Daoy (cell line): ENCODE results near the gene ILK. TPM values are rescaled to one million over a fixed set of nuclear protein-coding genes. Genes with fewer than 3 reads are reported as not detected.

Source experiments
- DNase-seq: peaks from one replicate; pipeline ENCODE4 v3.0.0-alpha.2; 2015; ENCODE audit warnings: low read depth
- total RNA-seq: library from RNA; depleted of rRNA; stranded (reverse); fragments of >200 nt; shearing (Covaris generic); gene quantifications from 2 replicates; pipeline ENCODE4 v1.2.3, GENCODE V29; 2014; rRNA removed

The ILK gene
- 120 and 140 TPM in 2 replicates for total RNA-seq

DNA sequence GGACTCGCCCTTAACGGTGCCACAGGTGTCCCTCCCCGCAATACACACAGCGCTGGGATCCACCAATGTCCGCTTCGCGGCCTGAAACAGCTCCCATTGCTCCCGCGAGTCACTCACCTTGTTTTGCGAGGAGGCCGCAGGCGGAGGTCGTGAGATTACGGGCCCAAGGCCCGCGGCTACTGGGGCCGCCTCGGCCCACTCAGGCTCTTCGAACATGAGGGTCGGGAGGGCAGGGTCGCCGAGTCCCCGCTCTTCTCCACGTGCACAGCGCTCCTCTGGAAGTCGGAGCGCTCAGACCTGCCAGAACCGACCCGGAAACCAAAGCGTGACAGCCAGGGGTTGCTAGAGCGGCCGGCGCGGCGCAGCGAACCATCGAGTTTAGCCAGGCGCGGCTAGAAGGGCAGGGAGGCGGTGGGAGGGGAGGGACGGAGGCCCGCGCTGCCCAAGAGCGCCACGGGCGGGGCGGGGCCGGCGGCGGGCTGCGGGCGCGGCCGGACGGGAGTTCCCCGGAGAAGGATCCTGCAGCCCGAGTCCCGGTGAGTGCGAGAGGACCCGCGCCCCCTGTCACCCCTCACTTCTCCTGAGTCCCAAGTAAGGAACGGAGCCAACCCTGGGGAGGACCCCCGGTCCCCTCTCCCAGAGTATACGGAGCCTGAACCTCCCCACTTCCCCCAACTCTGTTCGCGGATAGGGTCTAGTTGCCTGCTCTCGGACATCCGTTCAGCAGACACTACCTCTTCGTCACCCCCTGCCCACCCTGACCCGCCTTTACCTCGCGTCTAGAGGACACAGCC is at the start of gene ILK, which contains the start of gene RRP8:
ILK (plus strand) TSS at position 488 of the 794 bp plus-strand sequence. CDS start 498 bp downstream, outside the sequence.
RRP8 (minus strand) TSS at position 330 of the 794 bp plus-strand sequence; CDS start at position 216, 114 bp downstream.
- DNase-seq: peak; percentile 95

DNA sequence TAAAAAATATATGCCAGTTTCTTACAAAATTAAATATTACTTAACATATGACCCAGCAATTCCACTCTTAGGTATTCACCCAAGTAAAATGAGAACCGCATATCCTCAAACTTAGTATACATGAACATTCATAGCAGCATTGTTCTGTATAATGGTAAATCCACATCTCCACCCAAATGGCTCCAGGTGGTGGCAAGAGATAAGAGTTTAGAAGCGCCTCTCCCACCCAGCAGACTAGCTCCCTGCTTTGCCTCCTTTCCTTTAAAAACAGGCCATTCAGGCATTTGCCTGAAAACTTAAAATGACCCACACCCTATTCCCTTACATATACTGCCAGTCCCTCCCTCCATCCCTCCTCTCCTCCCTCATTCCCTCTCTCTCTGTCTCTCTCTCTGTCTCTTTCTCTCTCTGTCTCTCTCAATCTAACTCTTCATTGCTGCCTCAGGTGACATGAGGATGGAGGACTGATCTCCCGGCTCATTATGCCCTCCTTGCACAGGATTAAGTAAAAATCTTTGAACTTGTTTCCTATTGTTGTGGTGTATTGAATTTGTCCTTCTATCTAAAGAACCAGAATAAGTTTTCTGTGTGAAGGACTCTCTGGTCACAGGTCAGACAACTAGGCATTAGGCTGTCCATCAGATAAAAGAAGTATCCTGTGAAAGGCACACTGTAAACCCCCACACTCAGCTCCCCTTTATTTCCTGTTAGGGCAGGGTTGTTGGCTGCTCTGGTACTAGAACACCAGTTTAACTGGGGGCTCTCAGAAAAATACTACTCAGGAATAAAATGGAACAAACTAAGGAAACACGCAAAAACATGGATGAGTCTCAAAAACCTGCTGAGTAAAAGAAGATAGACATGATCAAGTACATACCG is 48.5 kb upstream of the ILK start:
- no peak for DNase-seq

DNA sequence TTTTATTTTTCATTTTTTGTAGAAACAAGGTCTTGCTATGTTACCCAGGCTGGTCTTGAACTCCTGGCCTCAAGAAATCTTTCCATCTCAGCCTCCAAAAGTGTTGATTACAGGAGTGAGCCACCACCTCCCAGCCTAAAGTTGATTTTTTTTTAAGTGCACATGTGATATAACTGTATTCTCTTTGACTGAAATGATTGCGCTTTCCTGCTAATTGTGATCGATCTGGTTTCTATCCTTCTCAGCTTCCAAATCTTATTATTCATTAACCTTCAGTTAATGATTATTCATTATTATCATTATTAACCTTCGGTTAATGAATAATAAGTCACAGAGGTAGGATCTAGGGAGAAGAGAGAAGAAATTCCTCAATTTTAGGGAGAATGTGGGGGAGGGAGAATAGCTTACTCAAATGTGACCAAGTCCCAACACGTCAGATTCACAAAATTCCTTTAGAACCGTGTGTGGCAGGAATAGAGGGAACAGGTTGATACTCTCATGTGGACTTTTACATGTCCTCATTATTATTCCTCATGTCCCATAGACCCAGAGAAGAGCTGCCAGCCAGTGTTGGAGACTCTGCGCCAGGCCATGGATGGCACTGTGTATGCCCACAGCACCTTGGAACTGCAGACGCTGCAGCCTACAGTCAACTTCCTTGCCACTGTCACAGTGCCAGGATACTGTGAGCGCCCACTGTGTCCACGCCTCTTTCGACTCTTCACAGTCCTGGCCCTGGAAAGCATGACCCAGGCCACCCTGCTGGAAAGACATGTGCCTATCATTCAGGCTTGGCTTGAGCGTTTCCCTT is 47.2 kb upstream of the ILK start:
- DNase-seq: no peak

DNA sequence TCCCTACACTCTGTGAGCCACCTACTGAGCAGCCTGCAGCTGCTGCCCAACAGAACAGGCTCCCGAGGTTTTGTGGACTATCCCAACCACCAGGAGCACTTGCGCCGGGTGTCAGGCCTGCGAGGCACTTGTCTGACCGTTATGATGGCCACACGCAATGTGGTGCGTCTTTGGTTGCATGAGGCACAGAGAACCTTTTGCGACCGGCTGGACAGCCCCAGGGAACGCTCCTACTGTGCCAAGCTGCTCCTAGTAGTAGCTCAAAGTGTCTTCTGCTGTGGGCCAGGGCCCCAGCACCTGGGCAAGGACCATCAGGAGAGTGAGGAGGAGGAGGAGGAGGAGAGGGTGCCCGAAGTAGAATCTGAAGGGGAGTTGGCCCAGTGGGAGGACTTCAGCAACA is 46.5 kb upstream of the ILK start:
- DNase-seq: no peak

DNA sequence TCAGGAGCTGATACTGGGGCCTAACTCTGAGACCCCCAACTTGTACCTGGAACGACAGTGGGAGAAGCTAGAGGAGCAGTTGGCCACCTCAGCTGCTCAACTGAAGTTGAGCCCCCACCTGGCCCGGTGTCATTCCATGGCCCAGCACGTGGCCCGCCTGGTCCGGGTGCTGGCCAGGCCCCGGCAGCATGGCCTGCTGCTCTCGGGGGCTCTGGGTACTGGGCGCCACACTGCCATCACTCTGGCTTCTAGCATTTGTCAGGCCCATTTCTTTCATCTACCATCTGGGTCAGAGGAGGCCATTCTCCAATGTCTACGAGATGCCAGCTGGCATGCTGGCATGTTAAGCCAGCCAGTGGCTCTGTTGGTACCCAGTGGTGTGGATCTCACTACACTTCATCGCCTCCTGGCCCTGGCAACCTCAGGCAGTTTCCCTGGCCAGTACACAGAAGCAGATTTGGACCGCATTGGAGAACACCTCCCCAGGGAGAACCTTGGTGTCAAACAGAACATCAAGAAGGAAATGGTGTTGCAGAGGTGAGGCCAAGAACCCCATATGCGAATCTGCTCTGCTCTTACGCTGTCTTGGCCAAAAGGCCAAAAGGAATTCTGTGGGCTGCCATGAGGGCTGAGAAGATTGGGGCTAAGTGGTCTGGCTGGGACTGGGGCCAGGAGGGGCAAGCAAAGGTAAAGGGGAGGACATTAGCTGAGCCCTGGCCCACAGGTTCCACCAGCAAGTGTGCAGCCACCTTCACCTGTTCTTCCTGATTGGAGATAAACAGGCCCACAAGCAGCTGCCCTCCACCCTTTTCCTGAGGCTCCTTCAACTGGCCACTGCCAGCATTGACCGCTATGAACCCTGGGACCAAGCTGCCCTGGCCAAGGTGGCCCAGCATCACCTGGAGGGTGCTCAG is 45.6 kb upstream of the ILK start:
- DNase-seq: no peak

DNA sequence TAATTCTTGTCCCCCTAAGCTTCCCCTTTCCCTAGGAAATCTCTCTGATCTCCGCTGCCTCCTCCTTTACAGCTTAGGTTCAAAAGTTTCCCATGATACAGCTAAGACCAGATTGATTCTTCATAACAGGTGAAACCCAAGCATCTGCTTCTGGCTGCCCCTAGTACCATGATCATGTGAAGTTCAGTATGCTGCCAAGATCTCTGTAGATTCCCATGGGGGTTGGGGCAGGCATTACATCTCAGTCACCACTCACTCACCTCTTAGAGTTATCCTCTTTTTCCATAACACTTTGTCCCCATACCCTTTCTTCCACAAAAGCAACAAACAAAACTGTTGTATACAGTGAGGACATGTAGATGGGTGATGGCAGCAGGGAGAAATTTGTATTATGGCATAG is 44.2 kb upstream of the ILK start:
- DNase-seq: no peak

DNA sequence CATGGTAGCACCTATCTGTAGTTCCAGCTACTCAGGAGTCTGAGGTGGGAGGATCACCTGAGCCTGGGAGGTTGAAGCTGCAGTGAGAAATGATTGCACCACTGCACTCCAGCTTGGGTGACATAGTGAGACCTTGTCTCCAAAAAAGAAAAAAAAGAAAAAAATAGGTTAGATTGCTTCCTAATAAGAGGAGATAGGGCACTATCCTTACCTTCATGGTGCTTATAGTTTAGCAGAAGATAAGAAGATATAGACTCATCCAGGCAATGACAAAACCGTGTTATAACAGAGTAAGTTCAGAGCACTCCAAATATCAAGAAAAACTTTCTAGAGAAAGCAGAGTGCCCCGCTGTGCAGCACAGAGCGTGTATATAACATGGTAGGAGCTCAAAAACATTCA is 42.3 kb upstream of the ILK start:
- no peak for DNase-seq

DNA sequence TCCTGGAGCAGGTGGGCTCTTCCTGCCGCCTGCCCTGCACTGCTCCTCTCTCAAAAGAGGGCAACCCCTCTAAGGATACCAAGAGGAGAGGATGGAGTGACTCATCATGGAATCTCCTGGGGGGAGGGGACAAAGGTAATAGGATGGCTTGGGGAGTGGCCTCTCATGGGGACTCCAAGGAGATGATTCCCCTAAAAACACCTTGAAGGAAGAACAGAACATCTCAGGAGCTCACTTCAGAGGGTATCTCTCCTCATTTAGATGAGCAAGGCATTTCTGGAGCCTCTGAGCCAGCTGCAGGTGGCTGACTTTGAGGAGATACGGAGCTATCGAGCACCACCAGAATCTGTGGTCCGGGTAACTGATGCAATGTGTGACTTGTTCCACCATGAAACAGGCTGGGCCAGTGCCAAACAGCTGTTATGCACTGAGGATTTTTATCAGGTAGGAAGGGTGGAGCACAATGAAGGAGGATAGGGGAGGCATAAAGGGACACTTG is 40.4 kb upstream of the ILK start:
- DNase-seq: no peak

DNA sequence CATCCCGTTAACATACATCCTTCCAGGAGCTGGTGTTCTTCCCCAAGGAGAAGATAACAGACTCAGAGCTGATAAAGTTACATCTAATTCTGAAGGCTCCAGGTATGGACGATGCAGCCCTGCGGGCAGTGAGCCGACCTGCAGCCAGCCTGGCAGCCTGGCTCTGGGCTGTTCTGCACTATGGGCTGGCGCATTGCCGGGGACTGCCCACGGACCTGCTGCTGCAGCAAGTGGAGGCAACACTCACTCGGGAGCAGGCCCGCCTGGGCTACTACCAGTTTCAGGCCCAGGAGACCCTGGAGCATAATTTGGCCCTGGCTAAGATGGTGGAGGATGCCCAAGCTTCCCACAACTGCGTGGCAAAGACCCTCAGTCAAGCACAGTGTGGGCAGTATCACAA is 39.9 kb upstream of the ILK start:
- DNase-seq: no peak

DNA sequence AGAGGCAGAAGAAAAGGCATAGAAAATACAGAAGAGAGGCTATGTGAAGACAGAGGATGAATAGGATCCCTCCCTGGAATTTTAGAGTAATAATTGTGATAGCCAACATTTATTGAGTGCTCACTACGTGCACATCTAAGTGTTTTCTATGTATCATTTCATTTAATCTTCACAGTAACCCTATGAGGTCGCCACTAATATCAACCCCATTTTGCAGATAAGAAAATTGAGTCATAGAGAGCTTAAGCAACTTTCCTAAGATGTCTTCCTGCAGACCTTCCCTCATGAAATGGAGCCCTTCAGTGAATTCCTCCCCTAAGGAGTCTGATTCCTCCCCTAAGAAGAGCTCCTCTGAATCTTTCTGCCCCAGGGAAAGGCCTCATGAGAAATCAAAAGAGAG is 38.2 kb upstream of the ILK start:
- no peak for DNase-seq

DNA sequence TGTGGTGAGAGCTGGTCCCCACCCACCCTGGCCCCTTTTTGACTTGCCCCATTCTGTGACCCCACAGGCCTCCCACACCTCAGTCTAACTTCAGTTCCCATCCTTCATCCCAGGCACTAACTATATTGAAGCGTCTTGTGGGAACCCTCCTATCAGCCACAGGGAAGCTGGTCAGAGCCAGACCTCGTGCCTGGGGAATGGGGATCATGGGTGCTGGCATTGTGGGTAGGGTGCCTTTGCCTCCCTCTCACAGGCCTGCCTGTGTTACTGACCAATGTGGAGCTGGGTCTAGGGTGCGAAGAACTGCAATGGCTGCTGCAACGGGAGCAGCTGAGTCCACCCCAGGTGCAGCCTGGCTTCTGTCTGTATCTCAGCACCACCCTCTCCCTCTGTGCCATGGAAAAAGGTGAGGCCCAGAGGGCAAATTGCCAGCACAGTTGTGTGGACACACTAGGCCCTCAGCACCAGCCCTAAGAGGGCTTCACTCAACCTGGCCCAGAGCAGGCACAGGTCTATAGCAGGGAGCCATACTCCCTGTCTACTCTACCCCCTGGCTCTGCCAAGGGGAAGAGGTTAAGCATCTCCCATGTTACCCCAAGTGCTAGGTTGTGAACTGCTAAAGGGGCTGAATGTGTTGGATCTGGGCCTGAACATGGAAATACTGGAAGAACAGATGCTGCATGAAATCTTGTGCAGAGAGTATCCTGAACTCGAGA is 37.4 kb upstream of the ILK start:
- no peak for DNase-seq

DNA sequence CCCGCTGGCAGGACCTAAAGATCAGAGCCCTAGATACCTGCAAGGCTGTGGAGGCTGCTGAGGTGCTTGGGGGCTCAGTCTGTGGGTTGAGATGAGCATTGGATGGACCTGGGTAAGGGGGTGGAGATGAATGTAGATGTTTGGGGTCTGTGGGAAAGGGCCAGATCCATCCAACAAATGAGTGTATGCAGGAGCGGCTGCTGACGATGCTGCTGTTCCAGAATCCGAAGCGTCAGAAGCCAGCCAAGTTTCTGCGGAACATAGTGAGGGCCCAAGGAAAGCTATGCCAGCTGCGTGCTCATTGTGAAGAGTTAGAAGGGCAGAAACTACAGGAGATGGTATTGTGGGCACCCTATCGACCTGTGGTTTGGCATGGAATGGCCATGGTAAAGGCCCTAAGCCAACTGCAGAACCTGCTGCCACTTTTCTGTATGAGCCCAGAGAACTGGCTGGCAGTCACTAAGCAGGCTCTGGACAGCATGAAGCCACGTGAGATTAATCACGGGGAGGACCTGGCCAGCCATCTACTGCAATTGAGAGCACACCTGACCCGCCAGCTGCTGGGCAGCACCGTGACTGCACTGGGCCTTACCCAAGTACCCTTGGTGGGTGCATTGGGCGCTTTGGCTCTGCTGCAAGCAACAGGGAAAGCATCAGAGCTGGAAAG is 36.7 kb upstream of the ILK start:
- no peak for DNase-seq

DNA sequence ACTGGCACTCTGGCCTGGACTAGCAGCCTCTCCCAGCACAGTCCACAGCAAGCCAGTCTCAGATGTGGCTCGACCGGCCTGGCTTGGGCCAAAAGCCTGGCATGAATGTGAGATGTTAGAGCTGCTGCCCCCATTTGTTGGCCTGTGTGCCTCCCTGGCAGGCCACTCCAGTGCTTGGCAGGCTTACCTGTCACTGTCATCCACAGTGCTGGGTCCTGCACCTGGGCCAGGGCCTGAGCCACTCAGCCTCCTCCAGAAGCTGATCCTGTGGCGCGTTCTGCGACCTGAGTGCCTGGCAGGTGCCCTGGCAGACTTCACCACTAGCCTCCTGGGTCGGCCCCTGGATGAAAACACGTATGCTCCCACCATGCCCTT is 36.2 kb upstream of the ILK start:
- DNase-seq: no peak

DNA sequence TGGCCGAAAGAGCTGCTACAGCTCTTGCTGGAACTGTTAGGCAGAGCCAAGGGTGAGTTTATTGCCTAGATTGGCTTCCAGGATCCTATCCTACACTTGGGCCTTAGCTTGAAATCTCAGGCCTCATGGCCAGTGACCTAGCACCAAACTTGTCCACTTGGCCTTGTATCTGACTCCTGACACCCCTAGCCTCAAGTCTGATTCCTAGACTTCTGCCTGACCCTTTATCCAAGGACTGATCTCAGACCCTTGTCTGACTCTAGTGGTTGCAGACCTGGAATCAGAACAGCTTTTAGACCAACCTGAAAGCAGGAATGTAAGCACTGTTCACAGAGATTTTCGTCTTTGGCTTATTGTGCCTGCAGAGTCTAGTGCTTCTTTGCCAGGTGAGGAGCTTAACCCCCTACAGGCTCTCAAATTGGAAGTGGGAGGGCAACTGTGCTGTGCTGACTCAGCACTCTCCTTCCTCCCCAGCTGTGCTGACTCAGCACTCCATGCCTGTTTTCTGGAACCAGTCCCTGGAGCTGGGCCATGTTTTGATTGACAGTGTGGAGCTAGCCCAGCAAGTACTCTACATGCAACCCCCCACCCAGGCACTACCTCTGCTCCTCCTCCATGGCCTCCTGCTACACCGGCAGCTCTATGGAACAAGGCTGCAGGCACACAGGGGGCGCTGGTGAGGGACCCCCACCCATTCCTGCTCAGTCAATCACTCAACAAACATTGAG is 35.2 kb upstream of the ILK start:
- peak; percentile 39 for DNase-seq

DNA sequence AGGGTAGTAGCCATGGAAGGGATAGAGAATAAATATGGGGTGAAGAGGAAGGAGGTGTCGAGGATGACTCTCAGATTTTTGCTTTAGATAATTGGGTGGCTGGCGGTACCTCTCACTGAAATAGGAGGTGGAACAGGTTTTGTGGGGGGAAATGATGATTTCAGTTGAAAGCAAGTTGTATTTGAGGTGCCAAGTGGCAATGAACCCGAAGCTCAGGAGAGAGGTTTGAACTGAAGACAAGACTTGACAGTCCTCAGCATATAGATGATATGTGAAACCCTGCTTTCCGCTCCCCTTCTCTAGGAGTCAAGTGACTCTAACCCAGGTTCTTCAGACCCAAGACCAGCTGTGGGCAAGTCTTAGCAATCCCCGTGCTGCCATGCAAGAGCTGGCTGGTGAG is 33.9 kb upstream of the ILK start:
- no peak for DNase-seq

DNA sequence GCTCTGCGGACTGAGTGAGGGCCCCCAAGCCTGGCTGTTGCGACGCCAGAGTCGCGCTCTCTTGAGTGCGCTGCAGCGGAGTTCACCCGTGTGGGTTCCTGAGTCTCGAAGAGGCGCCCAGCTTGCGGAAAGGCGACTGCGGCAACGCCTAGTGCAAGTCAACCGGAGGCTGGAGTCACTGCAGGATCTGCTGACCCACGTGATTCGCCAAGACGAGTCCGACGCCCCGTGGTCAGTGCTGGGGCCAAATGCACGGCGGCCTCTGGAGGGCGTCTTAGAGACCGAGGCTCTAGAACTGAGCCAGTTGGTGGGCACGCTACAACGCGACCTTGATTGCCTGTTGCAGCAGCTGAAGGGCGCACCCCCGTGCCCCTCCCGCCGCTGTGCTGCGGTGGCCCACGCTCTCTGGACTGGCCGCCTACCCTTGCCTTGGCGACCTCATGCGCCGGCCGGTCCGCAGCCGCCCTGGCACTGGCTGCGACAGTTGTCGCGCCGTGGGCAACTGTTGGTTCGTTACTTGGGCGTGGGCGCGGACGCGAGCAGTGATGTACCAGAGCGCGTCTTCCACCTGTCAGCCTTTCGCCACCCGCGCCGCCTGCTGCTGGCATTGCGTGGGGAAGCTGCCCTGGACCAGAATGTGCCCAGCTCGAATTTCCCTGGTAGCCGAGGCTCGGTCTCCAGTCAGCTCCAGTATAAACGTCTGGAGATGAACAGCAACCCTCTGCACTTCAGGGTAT is 32.7 kb upstream of the ILK start:
- DNase-seq: no peak

DNA sequence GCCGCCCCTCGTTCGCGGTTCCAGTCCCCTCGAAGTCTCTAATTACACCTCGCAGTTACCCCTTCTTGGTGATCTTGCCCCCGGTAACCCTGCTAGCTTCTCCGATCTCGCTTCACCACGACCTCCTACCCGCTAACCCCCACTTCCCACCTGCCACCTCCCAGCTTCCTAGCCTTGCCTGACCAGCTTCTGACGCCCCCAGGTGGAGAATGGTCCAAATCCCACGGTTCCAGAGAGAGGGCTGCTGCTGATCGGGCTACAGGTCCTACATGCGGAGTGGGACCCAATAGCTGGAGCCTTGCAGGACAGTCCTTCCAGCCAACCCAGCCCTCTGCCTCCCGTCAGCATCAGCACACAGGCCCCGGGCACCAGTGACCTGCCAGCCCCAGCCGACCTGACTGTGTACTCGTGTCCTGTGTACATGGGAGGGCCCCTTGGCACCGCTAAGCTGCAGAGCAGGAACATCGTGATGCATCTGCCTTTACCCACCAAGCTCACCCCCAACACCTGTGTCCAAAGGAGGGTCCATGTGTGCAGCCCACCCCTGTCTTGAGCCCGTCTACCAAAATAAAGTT is 32.1 kb upstream of the ILK start:
- no peak for DNase-seq

DNA sequence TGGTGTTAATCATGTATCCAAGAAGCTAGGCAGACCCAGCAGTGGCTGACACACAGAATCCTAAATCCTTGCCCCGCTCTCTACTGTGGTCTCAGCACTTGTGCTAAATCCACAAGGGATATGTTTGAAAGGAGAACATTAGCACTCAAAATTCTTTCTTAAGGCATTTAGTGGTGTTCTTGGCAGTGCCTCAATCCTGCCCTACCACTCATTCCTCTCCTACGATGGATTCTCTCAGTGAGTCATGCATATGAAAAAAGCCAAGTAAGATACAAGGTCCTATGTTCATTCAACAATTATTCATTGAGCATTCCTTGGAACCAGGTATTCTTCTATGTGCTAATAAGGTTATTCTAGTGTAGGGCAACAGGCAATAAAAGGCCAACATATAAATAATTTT is 31.4 kb upstream of the ILK start:
- no peak for DNase-seq
